Measurements from ENCODE around the gene KANSL1L. TPM values are rescaled to one million over a fixed set of nuclear protein-coding genes. Genes with fewer than 3 reads are reported as not detected.
A peak's percentile ranks its signal among the peaks of the same experiment; 100 is the strongest.

Gene KANSL1L
- total RNA-seq, 1 experiment from 2014 or later, result 17.7 TPM

GRCh38 chr2:210169516-210170195, 1.6 kb downstream of the KANSL1L start:
- Histone ChIP-seq H3K4me3 (peak overlapping the region; percentile 90), H3K27ac (peak overlapping the region; percentile 99), H3K27me3 (replicated peaks) (no peaks in the 10 kb centered on the region), H3K36me3 (no peaks in the 10 kb centered on the region), H3K4me1 (replicated peaks) (peaks cover 27% of the 10 kb centered on the region), H3K9me3 (replicated peaks) (no peaks in the 10 kb centered on the region)
- no peak for DNase-seq (ENCODE audit: low read depth in 1 of 2, low spot score in 2 of 2)

- Histone ChIP-seq H3K4me1 (replicated peaks) (peaks cover 26% of the 10 kb centered on the region), H3K36me3 (no peaks in the 10 kb centered on the region; the same call in 1 of the 2 replicates), H3K9me3 (replicated peaks) (no peaks in the 10 kb centered on the region), H3K27me3 (replicated peaks) (no peaks in the 10 kb centered on the region), H3K4me3 (no peak overlapping the region), H3K27ac (peak overlapping the region; percentile 26)
- DNase-seq (ENCODE audit: low read depth in 1 of 2, low spot score in 2 of 2), result peak in 1 of 2 experiments; percentile 6
Observed at GRCh38 chr2:210167227-210167626, 4.0 kb downstream of the KANSL1L start.

GRCh38 chr2:210162466-210163124, 8.6 kb downstream of the KANSL1L start:
- H3K27me3 ChIP-seq (replicated peaks), result no peaks in the 10 kb centered on the region
- H3K27ac ChIP-seq, result no peak overlapping the region
- no peaks in the 10 kb centered on the region for H3K9me3 ChIP-seq (replicated peaks)
- H3K36me3 ChIP-seq, result no peaks in the 10 kb centered on the region; the same call in 1 of the 2 replicates
- DNase-seq (ENCODE audit: low read depth in 1 of 2, low spot score in 2 of 2), result no peak
- H3K4me3 ChIP-seq, result no peak overlapping the region
- peaks cover 14% of the 10 kb centered on the region for H3K4me1 ChIP-seq (replicated peaks)

GRCh38 chr2:210159059-210159458, 12.2 kb downstream of the KANSL1L start:
- DNase-seq (ENCODE audit: low read depth in 1 of 2, low spot score in 2 of 2), result no peak
- 0 out of 2 replicates have a peak, but pooled peaks cover 4% of the 10 kb centered on the region for H3K4me1 ChIP-seq (replicated peaks)
- H3K27ac ChIP-seq, result no peak overlapping the region
- no peaks in the 10 kb centered on the region; the same call in 1 of the 2 replicates for H3K36me3 ChIP-seq
- no peaks in the 10 kb centered on the region for H3K9me3 ChIP-seq (replicated peaks)
- no peaks in the 10 kb centered on the region for H3K27me3 ChIP-seq (replicated peaks)
- H3K4me3 ChIP-seq, result no peak overlapping the region

- H3K4me1 ChIP-seq (replicated peaks), result 0 out of 2 replicates have a peak, but pooled peaks cover 4% of the 10 kb centered on the region
- no peaks in the 10 kb centered on the region for H3K27me3 ChIP-seq (replicated peaks)
- DNase-seq (ENCODE audit: low read depth in 1 of 2, low spot score in 2 of 2), result no peak
- no peak overlapping the region for H3K27ac ChIP-seq
- no peaks in the 10 kb centered on the region for H3K9me3 ChIP-seq (replicated peaks)
- peaks cover 5% of the 10 kb centered on the region for H3K36me3 ChIP-seq
- H3K4me3 ChIP-seq, result no peak overlapping the region
Observed at GRCh38 chr2:210158236-210158635, 13.0 kb downstream of the KANSL1L start.

- Histone ChIP-seq H3K36me3 (peaks cover 5% of the 10 kb centered on the region), H3K27ac (no peak overlapping the region), H3K27me3 (replicated peaks) (no peaks in the 10 kb centered on the region), H3K4me3 (no peak overlapping the region), H3K9me3 (replicated peaks) (no peaks in the 10 kb centered on the region), H3K4me1 (replicated peaks) (0 out of 2 replicates have a peak, but pooled peaks cover 3% of the 10 kb centered on the region)
- DNase-seq (ENCODE audit: low read depth in 1 of 2, low spot score in 2 of 2), result no peak
Observed at GRCh38 chr2:210157526-210157925, 13.7 kb downstream of the KANSL1L start.

GRCh38 chr2:210147614-210148013, 23.6 kb downstream of the KANSL1L start:
- no peaks in the 10 kb centered on the region; the same call in 1 of the 2 replicates for H3K4me1 ChIP-seq (replicated peaks)
- no peak for DNase-seq (ENCODE audit: low read depth in 1 of 2, low spot score in 2 of 2)
- no peaks in the 10 kb centered on the region for H3K27me3 ChIP-seq (replicated peaks)
- no peaks in the 10 kb centered on the region for H3K9me3 ChIP-seq (replicated peaks)
- H3K36me3 ChIP-seq, result peaks cover 11% of the 10 kb centered on the region; the same call in 1 of the 2 replicates
- H3K27ac ChIP-seq, result no peak overlapping the region
- H3K4me3 ChIP-seq, result no peak overlapping the region

- Histone ChIP-seq H3K36me3 (peaks cover 2% of the 10 kb centered on the region; the same call in 1 of the 2 replicates), H3K27me3 (replicated peaks) (no peaks in the 10 kb centered on the region), H3K4me1 (replicated peaks) (no peaks in the 10 kb centered on the region), H3K9me3 (replicated peaks) (no peaks in the 10 kb centered on the region), H3K4me3 (no peak overlapping the region), H3K27ac (no peak overlapping the region)
- DNase-seq (ENCODE audit: low read depth in 1 of 2, low spot score in 2 of 2), result no peak
Observed at GRCh38 chr2:210132239-210132638, 39.0 kb downstream of the KANSL1L start.

GRCh38 chr2:210128961-210129360, 42.2 kb downstream of the KANSL1L start:
- DNase-seq (ENCODE audit: low read depth in 1 of 2, low spot score in 2 of 2), result no peak
- Histone ChIP-seq H3K27ac (no peak overlapping the region), H3K27me3 (replicated peaks) (no peaks in the 10 kb centered on the region), H3K36me3 (peaks cover 4% of the 10 kb centered on the region; the same call in 1 of the 2 replicates), H3K4me3 (no peak overlapping the region), H3K9me3 (replicated peaks) (no peaks in the 10 kb centered on the region), H3K4me1 (replicated peaks) (no peaks in the 10 kb centered on the region)

GRCh38 chr2:210113614-210114235, 57.5 kb downstream of the KANSL1L start:
- H3K27me3 ChIP-seq (replicated peaks), result no peaks in the 10 kb centered on the region
- H3K4me1 ChIP-seq (replicated peaks), result no peaks in the 10 kb centered on the region
- H3K27ac ChIP-seq, result no peak overlapping the region
- no peak for DNase-seq (ENCODE audit: low read depth in 1 of 2, low spot score in 2 of 2)
- no peak overlapping the region for H3K4me3 ChIP-seq
- H3K9me3 ChIP-seq (replicated peaks), result no peaks in the 10 kb centered on the region
- H3K36me3 ChIP-seq, result 0 out of 2 replicates have a peak, but pooled peaks cover 3% of the 10 kb centered on the region

- no peak for DNase-seq (ENCODE audit: low read depth in 1 of 2, low spot score in 2 of 2)
- Histone ChIP-seq H3K27ac (no peak overlapping the region), H3K9me3 (replicated peaks) (no peaks in the 10 kb centered on the region), H3K36me3 (0 out of 2 replicates have a peak, but pooled peaks cover 3% of the 10 kb centered on the region), H3K4me1 (replicated peaks) (no peaks in the 10 kb centered on the region), H3K27me3 (replicated peaks) (no peaks in the 10 kb centered on the region), H3K4me3 (no peak overlapping the region)
Observed at GRCh38 chr2:210112871-210113270, 58.3 kb downstream of the KANSL1L start.

GRCh38 chr2:210099940-210100339, 71.3 kb downstream of the KANSL1L start:
- no peaks in the 10 kb centered on the region for H3K27me3 ChIP-seq (replicated peaks)
- no peaks in the 10 kb centered on the region for H3K9me3 ChIP-seq (replicated peaks)
- H3K27ac ChIP-seq, result no peak overlapping the region
- no peak for DNase-seq (ENCODE audit: low read depth in 1 of 2, low spot score in 2 of 2)
- no peak overlapping the region for H3K4me3 ChIP-seq
- no peaks in the 10 kb centered on the region for H3K36me3 ChIP-seq
- no peaks in the 10 kb centered on the region for H3K4me1 ChIP-seq (replicated peaks)

GRCh38 chr2:210094787-210095186, 76.4 kb downstream of the KANSL1L start:
- no peaks in the 10 kb centered on the region for H3K36me3 ChIP-seq
- no peaks in the 10 kb centered on the region for H3K4me1 ChIP-seq (replicated peaks)
- H3K27ac ChIP-seq, result no peak overlapping the region
- no peaks in the 10 kb centered on the region for H3K27me3 ChIP-seq (replicated peaks)
- H3K9me3 ChIP-seq (replicated peaks), result no peaks in the 10 kb centered on the region
- H3K4me3 ChIP-seq, result no peak overlapping the region
- DNase-seq (ENCODE audit: low read depth in 1 of 2, low spot score in 2 of 2), result no peak

- no peak for DNase-seq (ENCODE audit: low read depth in 1 of 2, low spot score in 2 of 2)
- Histone ChIP-seq H3K4me1 (replicated peaks) (no peaks in the 10 kb centered on the region), H3K36me3 (no peaks in the 10 kb centered on the region), H3K27ac (no peak overlapping the region), H3K9me3 (replicated peaks) (no peaks in the 10 kb centered on the region), H3K27me3 (replicated peaks) (no peaks in the 10 kb centered on the region), H3K4me3 (no peak overlapping the region)
Observed at GRCh38 chr2:210092791-210093190, 78.4 kb downstream of the KANSL1L start.

Data from SJSA1 (cell line).